Right ventricle myocardium inferior (tissue), 1 donor: ENCODE data around the gene LONP2. TPM values are rescaled to one million over a fixed set of nuclear protein-coding genes. Genes with fewer than 3 reads are reported as not detected.
"Not testable (repeated sequence)": the region's sequence is repeated elsewhere in the genome, so short reads cannot be mapped to it uniquely, and the experiment has no call there.

Experiments
- ATAC-seq: fragments of 200-7000 bp; cut with Tn5 transposase; one replicate; pipeline ENCODE4 v1.9.1; 2020; ENCODE audit warnings: mild to moderate bottlenecking, moderate library complexity
- DNase-seq: peaks from one replicate; pipeline ENCODE4 v3.0.0; 2021; ENCODE audit errors: missing footprints
- intact Hi-C: fragments of 100-400 bp; cut with DNase I; formaldehyde crosslinking; loops from one replicate; pipeline ENCODE4 v1.11.0; 2022
- total RNA-seq: library from RNA; stranded (reverse); fragmentation: NEBNext Ultra II Directional; extraction: Animal tissue kit (Norgen Biotek cat#: 25700); gene quantifications from one replicate; pipeline ENCODE4 v1.2.1, GENCODE V29; 2021
- donor health status: DM: no; HTN: yes; CAD: no; lungs with severe emphysema.

Gene LONP2
- total RNA-seq, 1 donor from 2014 or later: 61.3 TPM

DNA sequence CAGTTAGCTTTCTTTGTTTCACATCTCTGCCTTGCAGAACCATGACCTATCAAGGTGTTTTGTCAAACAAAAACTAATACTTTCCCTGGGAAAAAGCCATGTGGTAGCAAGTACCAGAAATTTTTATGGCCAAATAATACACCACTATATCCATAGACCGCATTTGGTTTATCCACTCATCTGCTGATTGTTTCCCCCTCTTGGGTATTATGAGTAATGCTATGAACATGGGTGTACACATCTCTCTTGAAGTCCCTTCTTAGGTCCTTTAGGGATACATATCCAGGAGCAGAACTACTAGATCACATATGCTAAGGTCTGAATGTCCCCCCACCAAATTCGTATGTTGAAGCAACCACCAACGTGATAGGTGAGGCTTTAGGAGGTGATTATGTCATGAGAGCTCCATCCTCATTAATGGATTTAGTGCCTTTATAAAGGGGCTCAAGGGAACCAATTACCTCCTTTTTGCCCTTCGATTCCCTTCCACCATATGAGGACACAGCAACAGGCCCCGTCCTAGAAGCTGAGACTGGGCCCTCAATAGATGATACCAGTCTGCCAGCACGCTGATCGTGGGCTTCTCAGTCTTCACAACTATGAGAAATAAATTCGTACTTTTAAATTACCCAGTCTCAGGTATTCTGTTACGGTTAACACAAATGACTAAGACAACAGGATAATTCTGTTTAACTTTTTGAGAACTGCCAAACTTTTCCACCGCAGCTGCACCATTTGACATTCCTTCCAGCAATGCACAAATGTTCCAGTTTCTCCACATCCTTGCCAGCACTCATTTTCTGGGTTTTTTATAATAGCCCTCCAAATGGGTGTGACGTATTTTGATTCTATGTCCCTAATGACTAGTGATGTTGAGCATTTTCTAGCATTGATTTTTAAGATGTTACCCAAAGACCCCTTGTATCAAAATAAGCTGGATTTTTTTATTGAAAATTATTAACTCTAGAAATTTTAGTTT, 111.1 kb downstream of the LONP2 start:
- intact Hi-C loops: loop anchor here (2.0 kb wide), 1 partner anchor 268 kb away; no protein-coding TSS in a partner anchor
- DNase-seq (no peak), ATAC-seq (no peak)

DNA sequence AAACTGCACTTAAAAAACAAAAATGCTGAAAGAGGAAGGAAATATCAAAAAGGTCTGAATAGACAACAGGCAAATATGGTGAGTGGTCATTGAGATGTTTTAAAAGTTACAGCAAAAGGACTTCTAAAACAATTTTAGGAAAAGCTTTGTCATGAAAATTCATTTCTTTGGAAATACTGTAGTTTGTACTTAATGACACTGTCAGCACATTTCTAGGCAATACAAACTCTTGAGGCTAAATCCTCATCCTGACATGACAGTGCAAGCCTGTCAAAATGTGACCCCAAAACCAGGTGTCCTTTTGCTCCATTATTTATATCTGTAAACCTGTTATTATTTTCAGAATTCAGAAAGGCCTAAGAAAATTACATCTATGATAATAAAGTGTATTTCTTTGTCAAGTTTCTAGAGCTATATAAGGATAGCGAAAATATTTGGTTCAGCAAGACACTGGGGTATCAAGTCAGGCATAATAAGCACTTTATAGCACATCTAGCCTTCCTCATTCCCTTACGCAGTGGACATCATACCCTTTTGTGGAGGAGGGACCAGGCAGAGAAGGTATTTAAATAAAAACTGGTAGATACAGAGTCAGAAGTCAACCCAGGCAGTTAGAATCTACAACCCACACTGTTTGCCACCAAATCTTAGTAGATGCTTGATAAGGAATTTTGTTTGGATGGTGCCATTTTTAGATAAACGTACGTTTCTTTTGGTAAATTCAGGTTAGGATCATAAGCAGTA, 112.7 kb downstream of the LONP2 start:
- intact Hi-C loops: no loop called here

DNA sequence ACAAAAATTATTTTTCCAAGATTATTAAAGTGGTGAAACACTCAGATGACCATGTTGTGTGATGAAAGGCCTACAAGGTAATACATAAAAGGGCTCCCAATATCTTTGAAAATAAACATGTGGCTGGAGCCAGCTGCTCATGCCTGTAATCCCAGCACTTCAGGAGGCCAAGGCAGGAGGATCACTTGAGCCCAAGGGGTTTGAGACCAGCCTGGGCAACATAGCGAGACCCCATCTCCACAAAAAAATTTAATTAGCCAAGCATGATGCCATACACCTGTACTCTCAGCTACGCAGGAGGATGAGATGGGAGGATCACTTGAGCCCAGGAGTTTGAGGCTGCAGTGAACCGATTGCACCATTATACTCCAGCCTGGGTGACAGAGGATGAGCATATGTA, 114.3 kb downstream of the LONP2 start:
- intact Hi-C loops: no loop called here
- DNase-seq (no peak), ATAC-seq (no peak)

More for the DNA sequence above, 112.7 kb downstream of the LONP2 start:
- DNase-seq (no peak), ATAC-seq (no peak)

DNA sequence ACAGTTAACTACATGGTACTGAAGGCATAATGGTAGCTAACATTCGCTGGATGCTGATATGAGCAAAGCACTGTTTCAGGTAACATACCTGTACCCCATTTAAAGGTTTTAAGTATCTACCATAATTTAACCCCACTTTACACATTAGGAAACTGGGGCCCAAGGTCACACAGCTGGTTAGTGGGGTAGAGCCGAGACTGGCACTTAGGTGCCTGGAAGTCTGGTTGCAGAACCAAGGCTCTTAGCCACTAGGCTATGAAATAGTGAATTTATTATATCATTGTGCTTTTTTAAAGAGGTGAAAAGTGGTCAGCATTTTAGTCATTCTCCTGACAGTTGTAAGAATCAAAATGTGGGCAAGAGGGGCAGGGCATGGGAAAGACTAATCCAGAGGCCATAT, 115.9 kb downstream of the LONP2 start:
- intact Hi-C loops: no loop called here
- no peak for ATAC-seq
- DNase-seq: no peak

DNA sequence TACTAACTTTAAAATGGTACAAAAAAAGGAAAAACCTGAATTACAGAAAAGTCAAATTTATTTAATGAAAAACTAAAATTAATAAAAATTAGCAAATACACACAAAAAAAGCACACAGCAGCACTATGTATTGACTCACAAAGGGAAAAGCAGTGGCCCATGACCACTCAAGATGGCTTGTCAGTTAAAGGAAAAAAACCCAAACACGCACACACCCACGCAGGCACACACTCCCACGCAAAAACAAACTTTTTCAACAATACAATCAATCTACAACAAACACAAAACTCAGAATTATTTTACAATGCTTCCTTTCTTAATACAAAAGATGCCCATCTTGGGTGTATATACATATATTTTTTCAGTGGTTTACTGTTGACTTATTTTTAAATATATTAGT, 116.9 kb downstream of the LONP2 start:
- DNase-seq (no peak), ATAC-seq (no peak)
- intact Hi-C loops: no loop called here

DNA sequence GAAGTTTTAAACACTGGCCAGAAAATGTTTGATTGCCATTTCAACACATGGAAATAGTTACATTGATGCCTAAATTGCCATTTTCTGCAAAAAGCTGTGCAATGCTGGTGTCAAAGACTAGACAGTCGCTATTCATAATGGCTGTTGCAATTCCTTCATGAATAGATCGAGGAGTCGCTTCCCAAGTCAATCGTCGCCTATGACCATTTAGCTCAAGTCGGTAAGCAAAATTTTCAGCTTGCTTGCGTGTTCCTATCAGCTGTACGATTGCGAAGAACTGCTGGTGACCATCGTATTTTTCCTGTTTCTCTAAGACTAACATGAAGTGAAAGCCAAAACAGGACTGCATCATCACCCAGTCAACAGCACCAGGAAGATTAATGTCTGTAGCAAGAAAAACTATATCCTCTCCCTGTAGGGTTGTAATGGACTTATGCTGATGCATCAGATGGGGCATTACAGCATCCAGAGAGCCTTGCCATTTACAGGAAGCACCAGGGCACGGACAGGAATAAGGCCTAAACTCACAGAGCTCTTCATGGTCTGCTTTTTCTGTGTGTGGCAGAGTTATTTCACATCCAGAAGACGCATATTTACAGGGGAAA, 117.5 kb downstream of the LONP2 start:
- ATAC-seq: no peak

DNA sequence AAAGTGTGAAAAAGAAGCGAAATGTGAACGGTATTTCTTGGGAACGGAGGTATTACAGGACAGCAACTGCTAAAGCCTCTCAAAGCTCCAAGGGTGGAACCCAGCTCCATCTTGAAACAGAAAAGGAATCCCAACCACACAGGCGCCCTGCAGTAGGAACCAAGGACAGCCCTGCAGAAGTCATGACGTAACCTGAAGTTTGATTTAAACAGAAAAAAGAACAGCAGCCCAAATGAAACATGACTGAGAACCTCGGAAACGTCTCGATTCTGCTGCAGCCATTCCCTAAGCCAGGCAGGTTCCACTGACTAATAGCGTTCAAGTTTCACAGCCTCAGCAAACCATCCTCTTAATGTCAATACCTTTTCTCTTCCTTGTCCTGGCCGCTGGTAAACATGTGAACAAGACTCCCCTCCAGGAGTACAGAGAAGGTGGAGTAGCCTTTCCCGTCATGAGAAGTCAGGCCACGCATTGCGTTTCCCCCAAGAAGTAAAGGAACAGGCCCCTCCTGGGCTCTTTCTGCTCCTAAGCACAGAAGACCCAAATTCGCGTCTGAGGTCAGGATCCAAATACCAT, 121.0 kb downstream of the LONP2 start:
- ATAC-seq: no peak
- DNase-seq: no peak
- intact Hi-C loops: loop anchor here (2.0 to 5.0 kb wide), 2 partner anchors 20 to 172 kb away; partner anchors contain the start of gene SIAH1

More for the DNA sequence above, 117.5 kb downstream of the LONP2 start:
- no peak for DNase-seq
- intact Hi-C loops: no loop called here

DNA sequence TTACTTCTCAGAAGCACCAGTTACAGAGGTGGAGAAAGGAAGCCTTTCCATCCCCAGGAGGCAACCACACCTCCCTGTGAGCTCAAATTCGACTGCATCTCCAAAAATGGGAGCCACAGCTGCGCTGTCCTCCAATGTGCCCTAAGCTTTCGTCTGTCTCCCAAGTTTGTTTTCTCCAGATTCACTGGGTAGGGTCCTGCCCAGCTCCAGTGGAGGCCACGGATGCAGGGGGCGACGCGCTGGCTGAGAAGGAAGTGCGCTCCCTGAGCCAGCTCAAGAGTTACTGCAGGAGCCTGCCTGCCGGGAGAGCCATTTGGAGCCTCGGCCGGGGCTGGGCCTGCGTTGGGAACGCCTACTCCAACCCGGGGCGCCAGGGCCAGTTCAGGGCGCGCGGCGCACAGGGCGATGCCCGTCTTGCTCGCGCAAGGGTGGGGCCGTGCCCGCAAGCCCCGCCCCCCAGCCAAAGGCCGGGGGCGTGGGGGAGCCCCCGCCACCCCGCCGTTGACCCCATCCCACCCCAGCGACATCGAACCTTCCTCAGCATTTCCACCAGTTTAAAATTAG, 121.6 kb downstream of the LONP2 start:
- ATAC-seq (peak; percentile 99), DNase-seq (peak; percentile 96)
- intact Hi-C loops: loop anchor here (2.0 to 5.0 kb wide), 2 partner anchors 19 to 172 kb away; partner anchors contain the start of gene SIAH1

DNA sequence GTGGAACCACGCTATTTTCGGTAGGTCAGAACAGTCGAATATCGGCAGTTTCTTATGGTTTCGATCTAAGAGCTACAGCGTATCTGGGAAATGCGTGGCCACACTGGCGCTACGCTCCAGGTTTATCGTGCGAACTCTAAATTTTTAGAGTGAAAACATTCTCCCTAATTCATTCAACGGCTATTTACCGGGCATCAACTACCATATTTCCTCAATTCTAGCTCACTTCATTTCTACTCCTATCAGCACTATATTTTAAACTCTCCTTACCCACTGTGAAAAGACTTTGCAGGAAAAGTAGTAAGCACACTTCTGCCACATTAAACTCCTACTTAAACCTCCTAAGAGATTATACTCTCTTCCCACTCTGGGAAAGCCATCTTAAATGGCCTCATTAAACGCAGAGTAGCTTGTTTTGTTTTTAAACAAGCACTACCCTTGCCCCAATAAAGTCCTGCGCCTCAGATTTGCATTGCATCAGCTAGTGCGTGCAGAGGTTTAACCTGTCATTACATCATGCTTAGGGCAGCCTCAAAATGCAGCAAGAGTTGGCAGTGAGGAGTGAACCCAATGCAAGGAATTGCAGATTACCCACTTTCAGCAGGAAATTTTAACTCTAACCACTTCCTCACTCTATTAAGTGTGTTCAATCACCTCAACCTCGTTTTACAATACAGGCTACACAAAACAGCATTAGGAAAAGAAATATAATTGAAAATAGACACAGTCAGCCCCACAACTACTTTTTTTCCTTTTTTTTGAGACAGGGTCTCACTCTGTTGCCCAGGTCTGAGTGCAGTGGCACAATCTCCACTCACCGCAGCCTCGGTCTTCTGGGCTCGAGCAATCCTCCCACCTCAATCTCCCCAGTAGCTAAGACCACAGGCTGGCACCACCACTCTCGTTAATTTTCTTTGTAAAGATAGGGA, 122.3 kb downstream of the LONP2 start:
- intact Hi-C loops: loop anchor here (5.0 kb wide), 1 partner anchor 171 kb away; no protein-coding TSS in a partner anchor
- no peak for DNase-seq

DNA sequence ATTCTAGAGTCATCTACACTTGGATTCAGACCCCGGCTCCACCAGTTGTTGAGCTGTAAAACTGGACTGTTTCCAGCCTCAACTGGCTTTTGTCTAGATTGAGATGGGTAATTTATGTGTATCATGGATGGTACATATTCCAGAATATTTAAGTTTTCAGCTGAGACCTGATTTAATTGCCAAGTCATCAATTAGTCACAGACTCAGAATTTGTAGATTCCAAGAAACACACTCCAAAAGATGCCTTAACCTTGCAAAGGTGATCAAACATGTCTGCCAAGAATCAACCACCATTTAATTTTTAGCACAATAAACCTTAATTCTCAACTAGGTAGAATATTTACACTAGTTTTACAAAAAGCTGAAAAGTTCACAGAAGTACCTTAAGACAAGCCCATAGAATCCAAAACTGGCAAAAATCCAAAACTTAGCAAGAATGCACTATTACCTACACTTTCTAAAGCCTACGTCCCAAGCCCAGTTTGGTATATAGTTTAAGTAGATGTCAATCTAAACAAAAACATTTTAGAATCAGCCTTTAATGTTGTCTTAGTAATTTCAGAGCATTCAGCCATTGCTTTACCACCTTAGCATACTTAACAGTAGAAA, 123.4 kb downstream of the LONP2 start:
- intact Hi-C loops: loop anchor here (5.0 kb wide), 1 partner anchor 170 kb away; no protein-coding TSS in a partner anchor
- ATAC-seq (no peak), DNase-seq (no peak)

More for the DNA sequence above, 122.3 kb downstream of the LONP2 start:
- ATAC-seq: peak; percentile 33

DNA sequence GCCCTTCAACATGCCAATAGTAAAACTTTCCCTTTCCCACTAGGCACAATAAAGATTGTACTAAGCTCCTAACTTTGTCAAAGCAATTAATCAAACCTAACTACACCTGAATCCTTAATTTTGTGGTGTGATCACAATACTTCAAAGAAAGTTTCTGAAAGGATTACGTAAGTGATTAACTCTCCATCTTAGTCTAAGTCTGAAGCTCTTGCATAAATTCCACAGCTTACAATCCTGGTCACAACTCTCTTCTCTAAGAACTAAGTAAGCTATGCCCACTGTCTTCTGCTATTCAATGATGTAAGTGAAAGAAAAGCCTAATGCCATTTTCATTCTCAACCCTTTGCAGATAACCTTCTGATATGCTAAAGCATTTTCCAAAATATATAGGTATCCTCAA, 125.7 kb downstream of the LONP2 start:
- DNase-seq (no peak), ATAC-seq (no peak)
- intact Hi-C loops: loop anchor here (5.0 kb wide), 1 partner anchor 168 kb away; no protein-coding TSS in a partner anchor

DNA sequence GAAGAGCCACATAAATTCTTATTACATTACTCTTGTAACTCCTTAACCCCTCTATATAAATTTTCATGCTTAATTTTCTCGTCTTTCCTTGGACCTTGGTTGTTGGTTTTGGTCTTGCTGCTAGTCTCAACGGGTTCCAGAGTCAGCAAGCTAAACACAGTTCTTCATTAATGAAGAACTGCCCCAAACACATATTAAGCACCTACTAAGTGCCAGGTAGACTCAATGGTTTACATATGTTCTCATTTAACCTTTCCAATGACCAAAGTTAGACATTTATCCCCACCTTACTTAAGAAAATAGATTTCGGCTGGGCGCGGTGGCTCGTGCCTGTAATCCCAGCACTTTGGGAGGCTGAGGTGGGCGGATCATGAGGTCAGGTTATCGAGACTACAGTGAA, 126.1 kb downstream of the LONP2 start:
- intact Hi-C loops: no loop called here
- ATAC-seq: no peak
- no peak for DNase-seq

DNA sequence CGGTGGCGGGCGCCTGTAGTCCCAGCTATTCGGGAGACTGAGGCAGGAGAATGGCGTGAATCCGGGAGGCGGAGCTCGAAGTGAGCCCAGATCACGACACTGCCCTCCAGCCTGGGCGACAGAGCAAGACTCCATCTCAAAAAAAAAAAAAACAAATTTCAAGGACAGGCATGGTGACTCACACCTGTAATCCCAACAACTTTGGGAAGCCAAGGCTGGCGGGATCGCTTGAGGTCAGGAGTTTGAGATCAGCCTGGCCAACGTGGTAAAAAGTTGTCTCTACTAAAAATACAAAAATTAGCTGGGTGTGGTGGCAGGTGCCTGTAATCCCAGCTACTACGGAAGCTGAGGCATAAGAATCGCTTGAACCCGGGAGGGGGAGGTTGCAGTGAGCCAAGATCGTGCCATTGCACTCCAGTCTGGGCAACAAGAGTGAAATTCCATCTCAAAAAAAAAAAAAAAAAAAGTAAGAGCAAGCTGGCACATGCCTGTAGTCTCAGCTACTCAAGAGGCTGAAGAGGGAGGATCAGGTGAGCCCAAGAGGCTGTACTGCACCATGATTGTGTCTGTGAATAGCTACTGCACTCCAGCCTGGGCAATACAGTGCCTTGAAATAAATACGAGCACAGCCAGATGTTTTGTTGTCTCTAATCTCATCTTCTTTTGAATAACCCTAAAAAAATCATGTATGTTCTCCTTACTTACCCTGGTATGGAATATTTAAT, 126.7 kb downstream of the LONP2 start:
- ATAC-seq, DNase-seq, intact Hi-C loops: not testable (repeated sequence)

DNA sequence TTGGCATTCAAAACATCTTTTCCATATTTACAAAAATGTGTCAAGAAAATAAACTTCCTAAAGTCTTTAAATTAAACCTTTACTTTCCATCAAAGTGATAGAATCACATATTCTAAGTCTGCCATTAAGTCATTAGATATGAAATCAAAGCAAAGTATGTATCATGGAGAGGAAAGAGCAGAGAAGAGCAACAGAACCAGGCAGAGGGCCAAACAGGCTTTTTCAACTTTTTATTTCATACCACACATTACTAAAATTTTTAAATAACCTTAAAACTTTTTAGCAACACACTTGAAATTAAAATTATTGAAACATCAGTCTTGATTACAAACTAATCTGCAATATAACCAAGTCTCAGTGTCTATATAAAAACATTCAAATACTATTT, 127.3 kb downstream of the LONP2 start:
- DNase-seq (no peak), ATAC-seq (no peak)
- intact Hi-C loops: no loop called here

DNA sequence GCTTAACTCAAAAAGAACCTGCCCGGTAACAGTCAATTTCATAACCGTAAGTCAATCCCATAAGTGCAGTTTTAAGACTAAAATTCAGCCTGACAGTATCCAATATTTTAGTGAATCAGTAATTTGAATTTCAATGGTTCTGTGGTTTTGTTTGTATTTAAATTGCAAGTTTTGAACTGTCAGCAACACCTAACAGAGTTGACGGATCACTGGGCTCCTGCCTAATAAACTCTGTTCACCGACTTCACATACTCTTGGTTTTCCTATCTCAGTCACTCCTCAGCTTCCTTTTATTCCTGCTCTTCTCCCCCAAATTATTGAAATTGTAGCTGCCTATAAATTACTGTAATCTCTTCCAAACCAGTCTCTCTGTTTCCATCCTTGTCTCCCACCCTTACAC, 128.6 kb downstream of the LONP2 start:
- DNase-seq (no peak), ATAC-seq (no peak)
- intact Hi-C loops: no loop called here

DNA sequence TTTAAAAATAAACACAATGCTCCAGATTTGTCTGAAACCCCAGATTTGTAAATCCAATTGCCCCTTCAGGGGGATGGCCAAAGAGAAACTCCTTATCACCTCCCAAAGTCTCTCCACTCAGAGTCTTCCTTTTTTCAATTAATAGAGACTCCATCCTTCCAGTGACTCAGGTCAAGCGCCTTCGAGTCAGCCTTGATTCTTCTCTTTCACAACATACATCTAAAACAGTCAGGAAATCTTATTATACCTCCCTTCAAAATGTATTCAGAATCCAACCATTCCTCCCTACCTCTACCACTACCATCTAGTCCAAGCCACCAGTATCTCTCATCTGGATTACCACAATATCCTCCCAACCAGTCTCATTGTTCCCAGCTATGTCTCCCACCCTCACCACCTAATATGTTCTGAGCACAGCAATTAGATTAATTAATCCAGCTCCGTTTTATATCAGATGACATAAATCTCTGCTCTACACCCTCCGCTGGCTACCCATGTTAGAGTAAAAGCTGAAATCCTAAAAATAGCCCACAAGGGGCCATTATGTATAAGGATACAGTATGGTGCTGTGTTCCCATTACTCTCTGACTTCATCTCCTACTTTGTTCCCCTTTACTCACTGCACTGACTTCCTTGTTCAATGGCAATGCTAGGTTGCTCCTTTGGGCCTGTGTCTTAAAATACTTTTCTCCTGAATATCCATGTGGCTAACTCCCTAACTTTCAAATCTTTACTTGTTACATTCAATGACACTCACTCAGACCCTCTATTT, 129.3 kb downstream of the LONP2 start:
- intact Hi-C loops: no loop called here
- ATAC-seq (no peak), DNase-seq (no peak)
